Measurements from ENCODE around the gene THADA.
"Not testable (repeated sequence)": the region's sequence is repeated elsewhere in the genome, so short reads cannot be mapped to it uniquely, and the experiment has no call there.

Gene THADA

GRCh38 chr2:43537137-43537536, 58.7 kb downstream of the THADA start:
- no peak for DNase-seq

GRCh38 chr2:43534569-43534968, 61.3 kb downstream of the THADA start:
- no peak for DNase-seq

- DNase-seq = not testable (repeated sequence)
Measured at GRCh38 chr2:43532572-43532971, 63.3 kb downstream of the THADA start.

DNA sequence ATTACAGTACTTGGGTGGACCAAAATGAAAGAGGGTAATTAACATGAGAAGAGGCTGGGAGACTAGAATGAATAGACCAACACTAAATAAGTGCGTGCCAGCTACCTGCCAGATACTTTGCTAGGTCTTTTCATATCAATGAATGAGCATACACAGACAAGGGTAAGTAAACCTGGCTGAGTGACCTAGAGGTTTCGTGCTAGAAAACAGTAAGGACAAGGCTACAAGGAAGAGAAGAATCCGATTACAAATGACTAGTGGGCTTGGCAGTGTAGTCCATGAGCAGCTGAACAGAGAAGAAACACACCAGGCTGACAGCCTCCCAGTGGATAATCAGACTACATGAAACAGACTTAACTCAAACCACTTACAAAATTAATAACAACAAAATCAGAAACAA, 64.6 kb downstream of the THADA start:
- no peak for DNase-seq

GRCh38 chr2:43526994-43527393, 68.8 kb downstream of the THADA start:
- DNase-seq = no peak

DNA sequence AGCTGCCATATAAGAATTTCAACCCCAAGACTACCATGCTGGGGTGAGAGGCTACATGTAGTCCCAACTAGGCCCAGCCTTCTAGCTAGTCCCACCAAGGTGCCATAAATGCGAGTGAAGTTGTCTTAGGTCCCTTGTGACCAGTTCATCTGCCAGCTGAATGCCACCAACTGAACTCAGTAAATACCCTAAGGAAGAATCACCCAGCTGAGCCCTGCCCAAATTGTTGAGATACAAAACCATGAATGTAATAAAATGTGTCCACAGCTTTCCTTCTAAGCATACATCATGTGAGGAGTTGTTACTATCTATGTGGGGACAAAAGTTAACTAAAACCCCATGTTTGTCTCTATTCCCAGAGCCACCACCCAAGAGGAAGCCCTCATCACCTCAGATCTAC, 70.3 kb downstream of the THADA start:
- DNase-seq = no peak

DNA sequence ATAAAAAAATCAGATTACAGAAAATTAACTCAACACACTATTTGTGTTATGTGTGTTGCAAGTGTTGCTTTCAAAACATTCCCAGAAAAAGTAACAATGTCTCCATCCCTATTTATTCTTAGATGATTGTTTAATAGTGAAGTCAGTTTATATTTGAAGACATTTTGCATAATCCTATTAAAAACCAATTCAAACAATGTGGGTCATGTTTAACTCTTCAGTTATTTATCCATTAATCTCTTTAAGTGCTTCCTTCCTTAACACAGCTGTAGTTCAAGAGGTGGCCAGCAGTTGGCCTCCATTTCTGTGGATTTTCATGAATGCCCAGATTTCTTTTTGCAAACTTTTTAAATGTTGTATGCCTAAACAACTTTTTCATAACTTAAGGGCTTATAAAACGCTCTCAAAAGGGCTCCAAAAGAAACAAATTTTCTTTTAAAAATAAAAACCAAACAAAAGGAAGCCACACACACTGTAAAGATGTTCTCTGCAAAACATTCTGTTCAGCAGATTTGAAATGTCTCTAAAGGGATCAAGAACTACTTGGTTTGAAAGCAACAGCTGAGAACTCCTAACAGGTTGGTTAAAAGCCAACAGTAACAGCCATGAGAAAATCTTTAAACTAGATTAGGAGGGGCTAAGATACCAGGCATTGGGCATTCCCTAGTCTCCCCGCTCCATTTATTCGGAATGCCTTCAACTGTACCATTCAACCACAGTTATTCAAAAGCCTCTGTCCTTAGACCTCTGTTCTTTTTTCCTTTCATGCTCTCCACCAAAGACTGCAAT, 71.5 kb downstream of the THADA start:
- DNase-seq = no peak

GRCh38 chr2:43522177-43522576, 73.7 kb downstream of the THADA start:
- DNase-seq = no peak

DNA sequence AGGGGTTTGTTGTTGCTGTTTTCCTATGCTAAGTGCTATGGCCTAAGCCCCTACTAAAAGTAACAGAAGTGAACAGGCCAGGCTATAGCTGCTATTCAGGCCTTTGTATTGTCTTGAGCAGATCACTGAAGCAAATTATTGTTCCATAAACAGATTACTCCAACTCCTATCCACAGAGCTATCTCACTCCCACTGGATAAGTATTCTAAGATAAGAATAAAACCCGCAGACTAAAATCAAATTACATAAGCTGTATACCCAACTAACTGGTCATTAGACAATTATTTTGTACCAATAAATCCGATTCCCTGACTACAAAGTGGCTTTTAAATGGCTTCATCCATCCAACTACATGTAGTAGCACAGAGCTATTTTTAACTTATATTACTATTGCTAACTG, 74.3 kb downstream of the THADA start:
- no peak for DNase-seq

DNA sequence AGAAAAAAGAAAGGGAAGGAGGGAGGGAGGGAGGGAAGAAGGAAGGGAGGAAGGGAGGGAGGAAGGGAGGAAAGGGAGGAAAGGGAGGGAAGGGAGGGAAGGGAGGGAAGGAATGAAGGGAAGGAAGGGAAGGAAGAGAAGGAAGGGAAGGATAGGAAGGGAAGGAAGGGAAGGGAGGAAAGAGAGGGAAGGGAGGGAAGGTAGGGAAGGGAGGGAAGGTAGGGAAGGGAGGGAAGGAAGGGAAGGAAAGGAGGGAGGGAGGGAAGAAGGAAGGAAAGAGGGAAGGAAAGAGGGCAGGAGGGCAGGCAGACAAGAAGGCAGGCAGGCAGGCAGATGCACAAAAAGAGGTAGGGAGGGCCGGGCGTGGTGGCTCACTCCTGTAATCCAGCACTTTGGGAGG, 74.9 kb downstream of the THADA start:
- no peak for DNase-seq

DNA sequence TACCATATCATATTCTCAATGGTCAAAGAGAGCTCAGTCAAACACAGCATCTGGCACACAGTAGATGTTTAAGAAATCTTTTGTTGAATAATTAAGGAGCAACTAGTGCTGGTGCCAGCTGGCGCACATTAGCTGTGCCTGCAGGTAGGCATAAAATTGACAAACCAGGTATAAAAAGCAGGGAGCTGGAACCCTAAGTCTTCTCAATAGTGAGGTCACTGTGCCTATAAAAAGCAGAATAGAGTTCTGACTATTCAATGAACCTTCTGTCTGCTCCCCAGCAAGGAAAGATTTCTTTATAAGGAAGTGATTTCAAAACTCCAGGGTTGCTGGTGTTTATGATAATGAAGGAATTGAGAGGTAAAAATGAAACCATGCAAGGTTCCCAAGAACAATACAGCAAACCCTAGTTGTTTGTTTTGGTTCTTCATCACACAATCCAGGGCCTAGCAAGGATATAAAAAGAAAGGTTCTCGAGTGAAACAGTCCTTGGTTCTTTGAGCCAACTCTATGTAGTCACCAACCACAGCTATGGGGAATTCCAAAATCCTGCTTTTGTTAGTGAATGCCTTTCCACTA, 76.1 kb downstream of the THADA start:
- DNase-seq = peak; percentile 96

GRCh38 chr2:43518718-43519117, 77.1 kb downstream of the THADA start:
- DNase-seq = no peak

- DNase-seq = peak; percentile 6
Measured at GRCh38 chr2:43518181-43518580, 77.7 kb downstream of the THADA start.

DNA sequence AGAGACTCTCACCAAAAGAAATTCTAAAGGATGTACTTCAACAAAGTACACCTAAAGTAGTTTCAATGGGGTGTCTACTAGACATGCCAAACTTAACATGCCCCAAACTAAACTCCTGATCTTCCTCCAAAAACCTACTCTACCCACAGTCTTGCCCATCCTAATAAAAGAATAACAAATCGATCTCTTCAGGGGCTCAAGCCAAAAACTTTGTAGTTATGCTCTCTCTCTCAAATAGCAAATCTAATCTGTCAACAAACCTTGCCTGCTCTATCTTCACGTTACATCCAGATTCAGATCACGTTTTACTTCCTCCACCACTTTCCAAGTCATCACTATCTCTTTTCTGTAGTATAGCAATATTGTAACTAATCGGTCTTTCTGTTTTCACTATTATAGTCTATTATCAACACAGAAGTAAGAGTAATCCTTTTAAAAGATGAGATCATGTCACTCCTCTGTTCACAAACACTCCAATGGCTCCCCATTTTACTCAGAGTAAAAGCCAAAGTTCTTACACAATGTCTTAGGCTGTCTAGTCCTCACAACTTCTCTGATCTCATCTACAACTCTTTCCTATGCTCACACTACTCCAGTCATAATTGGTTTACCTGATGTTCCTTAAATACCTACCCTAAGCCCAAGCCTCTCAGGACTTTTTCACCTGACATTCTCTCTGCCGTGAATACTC, 79.9 kb downstream of the THADA start:
- DNase-seq = no peak

GRCh38 chr2:43515248-43515647, 80.6 kb downstream of the THADA start:
- DNase-seq = no peak

DNA sequence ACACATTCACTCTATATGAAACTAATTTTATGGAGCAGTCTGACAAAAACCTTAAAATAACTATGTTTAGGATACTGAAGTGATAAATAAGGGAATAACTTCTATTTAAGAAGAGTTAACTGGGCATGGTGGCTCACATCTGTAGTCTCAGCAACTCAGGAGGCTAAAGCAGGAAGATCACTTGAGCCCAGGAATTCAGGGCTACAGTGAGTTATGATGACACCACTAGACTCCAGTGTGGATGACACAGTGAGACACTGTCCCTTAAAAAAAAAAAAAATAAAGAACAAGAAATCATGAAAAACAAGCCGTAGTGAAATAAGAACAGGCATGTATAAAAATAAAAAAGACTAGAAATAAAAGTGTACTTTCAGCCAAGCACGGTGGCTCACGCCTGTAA, 82.0 kb downstream of the THADA start:
- DNase-seq = no peak

- no peak for DNase-seq
Measured at GRCh38 chr2:43513216-43513615, 82.6 kb downstream of the THADA start.

GRCh38 chr2:43511199-43511598, 84.6 kb downstream of the THADA start:
- DNase-seq = no peak

- DNase-seq = no peak
Measured at GRCh38 chr2:43509886-43510285, 86.0 kb downstream of the THADA start.

GRCh38 chr2:43508209-43508608, 87.6 kb downstream of the THADA start:
- DNase-seq = no peak

- DNase-seq = peak; percentile 30
Measured at GRCh38 chr2:43507137-43507536, 88.7 kb downstream of the THADA start.

DNA sequence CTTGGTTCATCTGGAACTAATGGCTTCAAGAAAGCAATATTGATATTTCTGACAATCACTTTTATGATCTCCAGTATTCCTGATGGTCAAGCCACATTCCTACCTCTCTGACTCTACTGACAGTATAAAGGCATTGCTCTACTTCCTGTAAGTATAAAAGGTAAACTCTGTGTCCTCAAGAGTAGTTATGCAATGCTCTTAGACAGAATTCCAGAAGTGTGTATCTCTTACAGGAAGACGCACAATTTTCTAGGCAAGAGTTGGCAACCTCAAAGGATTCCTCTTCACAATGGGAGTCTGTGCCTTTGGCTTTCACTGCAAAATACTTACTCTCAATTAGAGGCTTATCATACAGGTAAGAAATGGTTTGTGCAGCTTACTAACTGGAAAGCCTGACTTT, 100.1 kb downstream of the THADA start:
- DNase-seq = peak; percentile 19

DNA sequence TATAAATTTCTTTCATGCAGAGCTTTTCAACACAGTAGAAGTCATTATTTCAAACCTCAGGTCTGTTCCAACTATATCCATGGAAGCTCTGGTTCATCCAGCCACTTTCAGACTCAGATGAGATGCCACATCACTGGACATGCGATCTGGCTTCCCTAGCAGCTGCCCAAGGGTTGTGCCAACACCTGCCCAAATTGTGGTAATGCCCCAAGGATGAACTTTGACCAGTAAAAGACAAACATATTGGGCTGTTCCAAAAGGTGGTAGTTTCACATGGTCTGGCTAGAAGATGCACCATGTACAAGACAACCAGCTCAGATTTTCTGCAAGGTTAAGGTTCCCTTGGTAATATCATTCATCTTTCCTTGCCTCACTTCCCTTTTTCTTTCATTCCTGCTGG, 101.9 kb downstream of the THADA start:
- DNase-seq = no peak

- no peak for DNase-seq
Measured at GRCh38 chr2:43491065-43491639, 104.7 kb downstream of the THADA start.

Data from kidney glomerular epithelial cell (primary cell).